OCI-LY3 (cell line): Measurements from ENCODE around the gene SLC7A1.

Source experiments
- H2AFZ ChIP-seq: fragments of 200-600, 300-600 bp; shearing (Covaris generic); 2 replicates; pipeline ENCODE4 v1.6.0; 2014; ENCODE audit warnings: antibody characterized with exemption, low read depth, low read length
- H3K27ac ChIP-seq: fragments of 200-600, 300-600 bp; sonication (generic); 2 replicates; pipeline ENCODE4 v1.5.1; 2014; ENCODE audit warnings: mild to moderate bottlenecking, low read length, moderate library complexity, mixed read lengths
- H3K27me3 ChIP-seq: fragments of 200-600, 300-600 bp; sonication (generic); 2 replicates; pipeline ENCODE4 v1.6.1; 2014; ENCODE audit warnings: low read depth, low read length, mixed read lengths
- H3K36me3 ChIP-seq: fragments of 200-600, 300-600 bp; sonication (generic); replicated peaks from 2 replicates; pipeline ENCODE3; 2014; ENCODE audit warnings: low read depth, low read length, mixed read lengths
- H3K4me1 ChIP-seq: fragments of 300-600, 200-600 bp; sonication (generic); 2 replicates; pipeline ENCODE4 v1.6.1; 2014; ENCODE audit warnings: low read length, mixed read lengths
- H3K4me2 ChIP-seq: fragments of 200-600, 300-600 bp; sonication (generic); 2 replicates; pipeline ENCODE4 v1.6.1; 2014; ENCODE audit warnings: low read length, mixed read lengths
- H3K4me3 ChIP-seq: fragments of 300-600, 200-600 bp; sonication (generic); 2 replicates; pipeline ENCODE4 v1.5.1; 2014; ENCODE audit warnings: antibody characterized with exemption, mild to moderate bottlenecking, low read length, moderate library complexity
- H3K79me2 ChIP-seq: fragments of 300-600, 200-600 bp; shearing (Covaris generic); 2 replicates; pipeline ENCODE4 v1.6.1; 2014; ENCODE audit warnings: mild to moderate bottlenecking, low read length, mixed read lengths
- H3K9ac ChIP-seq: fragments of 300-600, 200-600 bp; shearing (Covaris generic); 2 replicates; pipeline ENCODE4 v1.6.0; 2014; ENCODE audit warnings: mild to moderate bottlenecking, low read length, moderate library complexity
- H3K9me3 ChIP-seq: fragments of 200-600, 300-600 bp; shearing (Covaris generic); 2 replicates; pipeline ENCODE4 v1.6.1; 2014; ENCODE audit warnings: low read length, mixed read lengths; ENCODE audit not compliant: insufficient read depth
- H4K20me1 ChIP-seq: fragments of 200-600, 300-600 bp; sonication (generic); 2 replicates; pipeline ENCODE4 v1.6.1; 2016; ENCODE audit warnings: low read length, mixed read lengths; ENCODE audit not compliant: insufficient read depth
- CTCF ChIP-seq: fragments of 200-600, 300-600 bp; sonication (generic); IDR thresholded peaks from 2 replicates; pipeline ENCODE4 v1.5.1; 2014; ENCODE audit warnings: antibody characterized with exemption, low read length, low read depth
- EZH2phosphoT487 ChIP-seq: fragments of 200-600 bp; shearing (Covaris generic); IDR thresholded peaks from 2 replicates; pipeline ENCODE4 v1.6.1; 2018; ENCODE audit warnings: antibody characterized with exemption, mixed run types, low read depth

Gene SLC7A1

GRCh38 chr13:29519921-29520320, 75.6 kb downstream of the SLC7A1 start:
- Histone ChIP-seq H3K4me1 (no peaks in the 10 kb centered on the region), H3K9ac (no peak overlapping the region)

GRCh38 chr13:29516880-29517279, 78.6 kb downstream of the SLC7A1 start:
- H3K9me3 ChIP-seq = no peaks in the 10 kb centered on the region
- H3K9ac ChIP-seq = no peak overlapping the region
- TF ChIP-seq EZH2phosphoT487 (no peak), CTCF (no peak)
- H3K27me3 ChIP-seq = no peaks in the 10 kb centered on the region
- no peaks in the 10 kb centered on the region for H3K79me2 ChIP-seq
- H3K4me2 ChIP-seq = no peak overlapping the region
- H3K4me3 ChIP-seq = no peak overlapping the region
- H3K4me1 ChIP-seq = 0 out of 2 replicates have a peak, but pooled peaks cover 4% of the 10 kb centered on the region
- H3K27ac ChIP-seq = no peak overlapping the region
- H2AFZ ChIP-seq = no peak overlapping the region
- no peaks in the 10 kb centered on the region for H4K20me1 ChIP-seq
- H3K36me3 ChIP-seq = peaks cover 88% of the 10 kb centered on the region

More at GRCh38 chr13:29519921-29520320, 75.6 kb downstream of the SLC7A1 start:
- no peaks in the 10 kb centered on the region for H3K9me3 ChIP-seq
- H3K27me3 ChIP-seq = no peaks in the 10 kb centered on the region
- H2AFZ ChIP-seq = no peak overlapping the region
- H3K4me2 ChIP-seq = no peak overlapping the region
- no peaks in the 10 kb centered on the region for H4K20me1 ChIP-seq
- H3K27ac ChIP-seq = no peak overlapping the region
- TF ChIP-seq CTCF = no peak
- TF ChIP-seq EZH2phosphoT487 = no peak
- peaks cover 2% of the 10 kb centered on the region; the same call in 1 of the 2 replicates for H3K79me2 ChIP-seq
- H3K4me3 ChIP-seq = no peak overlapping the region
- H3K36me3 ChIP-seq = peaks cover 85% of the 10 kb centered on the region

- no peaks in the 10 kb centered on the region for H3K27me3 ChIP-seq
- no peaks in the 10 kb centered on the region for H3K79me2 ChIP-seq
- H2AFZ ChIP-seq = no peak overlapping the region
- H3K4me1 ChIP-seq = 0 out of 2 replicates have a peak, but pooled peaks cover 4% of the 10 kb centered on the region
- H3K4me2 ChIP-seq = no peak overlapping the region
- H3K36me3 ChIP-seq = peaks cover 91% of the 10 kb centered on the region
- no peak overlapping the region for H3K27ac ChIP-seq
- H4K20me1 ChIP-seq = no peaks in the 10 kb centered on the region
- H3K9me3 ChIP-seq = no peaks in the 10 kb centered on the region
- TF ChIP-seq EZH2phosphoT487 (no peak), CTCF (no peak)
- H3K4me3 ChIP-seq = no peak overlapping the region
- H3K9ac ChIP-seq = no peak overlapping the region
Observed at GRCh38 chr13:29516012-29516411, 79.5 kb downstream of the SLC7A1 start.

- no peaks in the 10 kb centered on the region for H3K27me3 ChIP-seq
- no peaks in the 10 kb centered on the region for H3K9me3 ChIP-seq
- no peak overlapping the region for H3K27ac ChIP-seq
- H3K4me3 ChIP-seq = no peak overlapping the region
- H3K4me2 ChIP-seq = no peak overlapping the region
- H3K4me1 ChIP-seq = 0 out of 2 replicates have a peak, but pooled peaks cover 4% of the 10 kb centered on the region
- peaks cover 92% of the 10 kb centered on the region for H3K36me3 ChIP-seq
- H3K79me2 ChIP-seq = no peaks in the 10 kb centered on the region
- TF ChIP-seq EZH2phosphoT487 (no peak), CTCF (no peak)
- H4K20me1 ChIP-seq = no peaks in the 10 kb centered on the region
- H3K9ac ChIP-seq = no peak overlapping the region
- no peak overlapping the region for H2AFZ ChIP-seq
Observed at GRCh38 chr13:29515372-29515771, 80.1 kb downstream of the SLC7A1 start.
